DOHH2 (cell line): ENCODE measurements around the gene LETM1.
A peak's percentile ranks its signal among the peaks of the same experiment; 100 is the strongest.

Source experiments
- H3F3A ChIP-seq: fragments of 200-600 bp; sonication (generic), shearing (Covaris generic); 2 replicates; pipeline ENCODE4 v1.6.0; 2016; ENCODE audit warnings: antibody characterized with exemption, mild to moderate bottlenecking; ENCODE audit not compliant: control insufficient read depth, insufficient read depth
- H3K27ac ChIP-seq: fragments of 200-600 bp; sonication (generic); 2 replicates; pipeline ENCODE4 v1.5.1; 2014; ENCODE audit warnings: low read depth, mild to moderate bottlenecking, low read length, moderate library complexity
- H3K27me3 ChIP-seq: fragments of 200-600 bp; sonication (generic); 2 replicates; pipeline ENCODE4 v1.6.1; 2014; ENCODE audit warnings: mild to moderate bottlenecking, low read length, mixed read lengths; ENCODE audit not compliant: control insufficient read depth
- H3K36me3 ChIP-seq: fragments of 200-600 bp; sonication (generic); 2 replicates; pipeline ENCODE4 v1.6.1; 2014; ENCODE audit warnings: mild to moderate bottlenecking, low read length, moderate library complexity, mixed read lengths; ENCODE audit not compliant: control insufficient read depth
- H3K4me1 ChIP-seq: fragments of 200-600 bp; sonication (generic); 2 replicates; pipeline ENCODE4 v1.6.1; 2014; ENCODE audit warnings: mild to moderate bottlenecking, low read length, mixed read lengths; ENCODE audit not compliant: control insufficient read depth
- H3K4me2 ChIP-seq: fragments of 200-600 bp; sonication (generic); 2 replicates; pipeline ENCODE4 v1.6.0; 2014; ENCODE audit warnings: mild to moderate bottlenecking, low read length, moderate library complexity
- H3K4me3 ChIP-seq: fragments of 200-600 bp; sonication (generic); 2 replicates; pipeline ENCODE4 v1.5.1; 2014; ENCODE audit warnings: mild to moderate bottlenecking, low read length, mixed read lengths
- H3K79me2 ChIP-seq: fragments of 200-600 bp; sonication (generic); 2 replicates; pipeline ENCODE4 v1.6.1; 2014; ENCODE audit warnings: mild to moderate bottlenecking, low read length, mixed read lengths; ENCODE audit not compliant: control insufficient read depth
- H3K9me2 ChIP-seq: fragments of 200-600 bp; sonication (generic); replicated peaks from 2 replicates; pipeline ENCODE4 v1.6.1; 2014; ENCODE audit warnings: mild to moderate bottlenecking, low read length, mixed read lengths; ENCODE audit not compliant: control insufficient read depth
- H3K9me3 ChIP-seq: fragments of 200-600 bp; sonication (generic); 2 replicates; pipeline ENCODE4 v1.6.1; 2014; ENCODE audit warnings: antibody characterized with exemption, low read length, mixed read lengths; ENCODE audit not compliant: control insufficient read depth, insufficient read depth
- H4K20me1 ChIP-seq: fragments of 200-600 bp; sonication (generic); 2 replicates; pipeline ENCODE4 v1.6.0; 2014; ENCODE audit warnings: low read depth, mild to moderate bottlenecking, antibody characterized with exemption, low read length, moderate library complexity; ENCODE audit not compliant: control insufficient read depth, insufficient read depth
- EZH2phosphoT487 ChIP-seq: fragments of 200-600 bp; sonication (generic); IDR thresholded peaks from 2 replicates; pipeline ENCODE4 v1.6.1; 2017; ENCODE audit warnings: borderline replicate concordance, mild to moderate bottlenecking, antibody characterized with exemption, low read length, moderate library complexity, mixed read lengths
- TF ChIP-seq, protein P1 (sequence below): fragments of 200-600 bp; sonication (generic); IDR thresholded peaks from one replicate; pipeline ENCODE4 v1.5.1; 2014; ENCODE audit warnings: antibody characterized with exemption, mild to moderate bottlenecking, low read depth, low read length; ENCODE audit not compliant: poor library complexity, severe bottlenecking

The LETM1 gene

DNA sequence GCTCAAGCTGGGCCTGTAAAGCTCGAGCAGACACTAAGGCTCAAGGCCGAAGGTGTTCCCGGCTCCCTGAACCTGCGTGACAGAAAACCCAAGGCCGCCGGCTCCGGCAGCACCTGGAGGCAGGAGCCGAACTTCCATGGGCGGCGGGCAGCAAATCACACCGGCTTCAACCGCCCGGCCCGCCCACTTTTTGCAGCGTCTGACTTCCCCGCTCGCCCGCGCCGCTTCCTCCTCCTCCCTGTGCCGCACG is 14.3 kb upstream of the LETM1 start:
- peaks cover 38% of the 10 kb centered on the region for H3K4me1 ChIP-seq
- peak overlapping the region; percentile 81 for H3K4me2 ChIP-seq
- H3K4me3 ChIP-seq = peak overlapping the region; percentile 74
- H3K79me2 ChIP-seq = peaks cover 45% of the 10 kb centered on the region
- no peaks in the 10 kb centered on the region for H3K9me2 ChIP-seq
- H3K27ac ChIP-seq = peak overlapping the region; percentile 88
- H3F3A ChIP-seq = 0 out of 2 replicates have a peak, but pooled peaks cover 4% of the 10 kb centered on the region
- no peaks in the 10 kb centered on the region for H3K9me3 ChIP-seq
- H3K36me3 ChIP-seq = peaks cover 31% of the 10 kb centered on the region
- H4K20me1 ChIP-seq = peaks cover 20% of the 10 kb centered on the region; the same call in 1 of the 2 replicates
- TF ChIP-seq, protein P1, sequence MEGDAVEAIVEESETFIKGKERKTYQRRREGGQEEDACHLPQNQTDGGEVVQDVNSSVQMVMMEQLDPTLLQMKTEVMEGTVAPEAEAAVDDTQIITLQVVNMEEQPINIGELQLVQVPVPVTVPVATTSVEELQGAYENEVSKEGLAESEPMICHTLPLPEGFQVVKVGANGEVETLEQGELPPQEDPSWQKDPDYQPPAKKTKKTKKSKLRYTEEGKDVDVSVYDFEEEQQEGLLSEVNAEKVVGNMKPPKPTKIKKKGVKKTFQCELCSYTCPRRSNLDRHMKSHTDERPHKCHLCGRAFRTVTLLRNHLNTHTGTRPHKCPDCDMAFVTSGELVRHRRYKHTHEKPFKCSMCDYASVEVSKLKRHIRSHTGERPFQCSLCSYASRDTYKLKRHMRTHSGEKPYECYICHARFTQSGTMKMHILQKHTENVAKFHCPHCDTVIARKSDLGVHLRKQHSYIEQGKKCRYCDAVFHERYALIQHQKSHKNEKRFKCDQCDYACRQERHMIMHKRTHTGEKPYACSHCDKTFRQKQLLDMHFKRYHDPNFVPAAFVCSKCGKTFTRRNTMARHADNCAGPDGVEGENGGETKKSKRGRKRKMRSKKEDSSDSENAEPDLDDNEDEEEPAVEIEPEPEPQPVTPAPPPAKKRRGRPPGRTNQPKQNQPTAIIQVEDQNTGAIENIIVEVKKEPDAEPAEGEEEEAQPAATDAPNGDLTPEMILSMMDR = no peak
- no peak for TF ChIP-seq EZH2phosphoT487
- no peaks in the 10 kb centered on the region for H3K27me3 ChIP-seq

DNA sequence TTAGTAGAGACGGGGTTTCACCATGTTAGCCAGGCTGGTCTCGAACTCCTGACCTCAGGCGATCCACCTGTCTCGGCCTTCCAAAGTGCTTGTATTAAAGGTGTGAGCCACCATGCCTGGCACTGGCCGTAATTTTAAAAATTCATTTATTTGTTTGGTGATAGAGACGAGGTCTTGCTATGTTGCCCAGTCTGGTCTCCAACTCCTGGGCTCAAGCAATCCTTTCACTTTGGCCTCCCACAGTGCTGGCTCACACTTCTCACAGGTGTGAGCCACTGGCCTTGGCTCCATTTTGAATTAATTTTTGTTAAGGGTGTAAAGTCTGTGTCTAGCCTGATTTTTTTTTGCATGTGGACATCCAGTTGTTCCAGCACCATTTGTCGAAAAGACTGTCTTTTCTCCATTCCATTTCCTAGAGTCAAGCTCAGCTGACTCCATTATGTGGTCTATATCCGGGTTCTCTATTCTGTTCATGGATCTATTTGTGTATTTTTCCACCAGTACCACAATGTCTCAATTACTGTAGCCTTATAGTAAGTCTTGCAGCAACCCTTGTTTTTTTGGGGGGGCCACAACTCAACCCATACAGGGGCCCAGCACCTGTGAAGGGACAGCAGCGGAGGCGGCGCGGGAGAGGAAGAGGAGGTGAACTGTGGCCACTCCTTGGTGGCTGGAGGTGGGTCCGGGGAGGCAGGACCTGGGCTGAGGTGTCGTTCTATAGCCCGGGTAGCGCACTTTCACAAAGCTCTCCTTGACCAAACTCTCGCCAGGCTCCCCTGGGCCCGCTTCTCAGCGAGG is 13.8 kb upstream of the LETM1 start:
- H3K9me3 ChIP-seq = no peaks in the 10 kb centered on the region
- no peaks in the 10 kb centered on the region for H3K9me2 ChIP-seq
- no peak for TF ChIP-seq EZH2phosphoT487
- TF ChIP-seq, protein P1 = no peak
- 0 out of 2 replicates have a peak, but pooled peaks cover 4% of the 10 kb centered on the region for H3F3A ChIP-seq
- H3K79me2 ChIP-seq = peaks cover 40% of the 10 kb centered on the region
- H3K36me3 ChIP-seq = peaks cover 28% of the 10 kb centered on the region
- H3K4me3 ChIP-seq = peak overlapping the region; percentile 74
- H3K4me2 ChIP-seq = peak overlapping the region; percentile 81
- no peaks in the 10 kb centered on the region for H3K27me3 ChIP-seq
- H3K4me1 ChIP-seq = peaks cover 33% of the 10 kb centered on the region
- H4K20me1 ChIP-seq = peaks cover 15% of the 10 kb centered on the region; the same call in 1 of the 2 replicates
- H3K27ac ChIP-seq = peak overlapping the region; percentile 88

DNA sequence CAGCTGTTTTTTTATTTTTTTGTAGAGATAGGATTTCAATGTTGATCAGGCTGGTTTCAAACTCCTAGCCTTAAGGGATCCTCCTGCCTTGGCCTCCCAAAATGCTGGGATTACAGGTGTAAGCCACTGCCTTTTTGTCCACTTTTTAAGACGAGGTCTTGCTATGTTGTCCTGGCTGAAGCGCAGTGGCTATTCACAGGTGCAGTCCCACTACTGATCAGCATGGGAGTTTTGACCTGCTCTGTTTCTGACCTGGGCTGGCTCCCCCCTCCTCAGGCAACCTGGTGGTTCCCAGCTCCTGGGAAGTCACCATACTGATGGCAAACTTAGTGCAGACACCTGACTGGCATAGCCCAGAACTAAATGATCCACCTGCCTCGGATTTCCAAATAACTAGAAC is 13.0 kb upstream of the LETM1 start:
- no peaks in the 10 kb centered on the region for H3K9me2 ChIP-seq
- TF ChIP-seq, protein P1 = no peak
- no peaks in the 10 kb centered on the region for H3K27me3 ChIP-seq
- peaks cover 28% of the 10 kb centered on the region for H3K4me1 ChIP-seq
- no peak overlapping the region for H3K4me3 ChIP-seq
- peaks cover 20% of the 10 kb centered on the region for H3K36me3 ChIP-seq
- H3K9me3 ChIP-seq = no peaks in the 10 kb centered on the region
- H3K4me2 ChIP-seq = no peak overlapping the region
- no peak overlapping the region for H3K27ac ChIP-seq
- 0 out of 2 replicates have a peak, but pooled peaks cover 4% of the 10 kb centered on the region for H3F3A ChIP-seq
- peaks cover 32% of the 10 kb centered on the region for H3K79me2 ChIP-seq
- H4K20me1 ChIP-seq = peaks cover 7% of the 10 kb centered on the region; the same call in 1 of the 2 replicates
